HepG2 (cell line): ENCODE measurements around the gene UQCRHL. TPM values are rescaled to one million over a fixed set of nuclear protein-coding genes. Genes with fewer than 3 reads are reported as not detected.
A peak's percentile ranks its signal among the peaks of the same experiment; 100 is the strongest.

Experiments used
- AGO1 ChIP-seq: fragments of 200-400 bp; formaldehyde crosslinking; IDR thresholded peaks from 2 replicates; pipeline ENCODE4 v1.6.1; 2017; ENCODE audit warnings: mild to moderate bottlenecking, low read depth, low read length, moderate library complexity; ENCODE audit not compliant: poor library complexity, severe bottlenecking
- EZH2 ChIP-seq: conservative IDR thresholded peaks from 2 replicates; pipeline ENCODE4 v1.6.1; 2012; ENCODE audit warnings: mild to moderate bottlenecking, low read depth, low read length, moderate library complexity
- FOXO1 ChIP-seq: sonication (generic); formaldehyde crosslinking; IDR thresholded peaks from 2 replicates; pipeline ENCODE4 v1.4.0; 2020; ENCODE audit warnings: missing genetic modification reagents
- GPN1 ChIP-seq: sonication (generic); formaldehyde crosslinking; IDR thresholded peaks from 2 replicates; pipeline ENCODE4 v1.5.1; 2020; ENCODE audit warnings: missing genetic modification reagents, borderline replicate concordance
- HOXA5 ChIP-seq: sonication (generic); formaldehyde crosslinking; IDR thresholded peaks from 2 replicates; pipeline ENCODE4 v1.4.0; 2020; ENCODE audit warnings: missing genetic modification reagents
- KDM4B ChIP-seq: sonication (generic); formaldehyde crosslinking; IDR thresholded peaks from 2 replicates; pipeline ENCODE4 v1.4.0; 2020; ENCODE audit warnings: missing genetic modification reagents
- MBD4 ChIP-seq: IDR thresholded peaks from 2 replicates; pipeline ENCODE4 v1.6.1; 2012; ENCODE audit warnings: low read length, inconsistent platforms, borderline replicate concordance
- MEIS2 ChIP-seq: sonication (generic); formaldehyde crosslinking; IDR thresholded peaks from 2 replicates; pipeline ENCODE4 v1.9.0; 2021; ENCODE audit warnings: mild to moderate bottlenecking, missing genetic modification reagents
- MXI1 ChIP-seq: IDR thresholded peaks from 3 replicates; pipeline ENCODE4 v1.6.1; 2012; ENCODE audit warnings: low read depth, low read length, inconsistent platforms, borderline replicate concordance
- RORA ChIP-seq: sonication (generic); formaldehyde crosslinking; IDR thresholded peaks from 2 replicates; pipeline ENCODE4 v1.5.0; 2020; ENCODE audit warnings: mild to moderate bottlenecking, missing genetic modification reagents, moderate library complexity
- ZNF224 ChIP-seq: sonication (generic); formaldehyde crosslinking; IDR thresholded peaks from 2 replicates; pipeline ENCODE4 v1.5.0; 2020; ENCODE audit warnings: mild to moderate bottlenecking, missing genetic modification reagents
- ZNF235 ChIP-seq: sonication (generic); formaldehyde crosslinking; IDR thresholded peaks from 2 replicates; pipeline ENCODE4 v1.8.1; 2023; ENCODE audit warnings: mild to moderate bottlenecking, missing genetic modification reagents, borderline replicate concordance
- ZNF570 ChIP-seq: sonication (generic); formaldehyde crosslinking; IDR thresholded peaks from 2 replicates; pipeline ENCODE4 v1.4.0; 2020; ENCODE audit warnings: mild to moderate bottlenecking, missing genetic modification reagents, borderline replicate concordance
- ZNF891 ChIP-seq: sonication (generic); formaldehyde crosslinking; IDR thresholded peaks from 2 replicates; pipeline ENCODE4 v1.5.0; 2020; ENCODE audit warnings: mild to moderate bottlenecking, missing genetic modification reagents
- polyA plus RNA-seq, 8 experiments: library from polyadenylated mRNA; depleted of rRNA in 3 of 8; stranded (reverse) in 7 of 8; unstranded in 1 of 8; fragments of >200 nt; fragmentation: Illumina TruSeq in 4 of 8; extraction: Trizol in 4 of 8; gene quantifications; 2 replicates each; pipeline versions ENCODE4 v1.2.1 to v1.2.3, GENCODE V29; 2011 to 2016; ENCODE audit warnings: low read depth in 4 of 8, missing spikeins in 1 of 8, mixed read lengths in 1 of 8; ENCODE audit not compliant: insufficient read depth in 1 of 8
- total RNA-seq, 5 experiments: library from RNA; depleted of rRNA; stranded (reverse); fragments of >200 nt; fragmentation: Illumina TruSeq; extraction: Trizol; gene quantifications; 2 replicates each; pipeline ENCODE4 v1.2.3, GENCODE V29; 2016; ENCODE audit warnings: low read depth in 1 of 5
- TF ChIP-seq, protein P1 (sequence below), 2 experiments: sonication (generic) in 1 of 2; formaldehyde crosslinking in 1 of 2; IDR thresholded peaks; 2 replicates each; pipeline versions ENCODE4 v1.4.0 to v1.6.1; 2018 to 2020; ENCODE audit warnings: missing genetic modification reagents in 2 of 2, borderline replicate concordance in 1 of 2, low read depth in 1 of 2, mild to moderate bottlenecking in 1 of 2, missing biosample characterization in 1 of 2
- TF ChIP-seq, protein P2 (sequence below): conservative IDR thresholded peaks from 2 replicates; pipeline ENCODE4 v1.6.1; 2018; ENCODE audit warnings: missing genetic modification reagents
- TF ChIP-seq, protein P3 (sequence below): sonication (generic); formaldehyde crosslinking; IDR thresholded peaks from 2 replicates; pipeline ENCODE4 v1.4.0; 2020; ENCODE audit warnings: missing genetic modification reagents, borderline replicate concordance
- TF ChIP-seq, protein P4 (sequence below): fragments of 450-650 bp; IDR thresholded peaks from 2 replicates; pipeline ENCODE4 v1.6.1; 2017
- TF ChIP-seq, protein P5 (sequence below): sonication (generic); formaldehyde crosslinking; IDR thresholded peaks from 2 replicates; pipeline ENCODE4 v1.4.0; 2020; ENCODE audit warnings: mild to moderate bottlenecking, missing genetic modification reagents
- TF ChIP-seq, protein P6 (sequence below): sonication (generic); formaldehyde crosslinking; IDR thresholded peaks from 2 replicates; pipeline ENCODE4 v1.5.0; 2020; ENCODE audit warnings: missing genetic modification reagents

UQCRHL gene
- total and polyA plus RNA-seq, 2 of the 13 experiments (the other 11 are each of a cell fraction or from before 2014, with no cell fraction given) = 1.8 to 2.3 TPM

DNA sequence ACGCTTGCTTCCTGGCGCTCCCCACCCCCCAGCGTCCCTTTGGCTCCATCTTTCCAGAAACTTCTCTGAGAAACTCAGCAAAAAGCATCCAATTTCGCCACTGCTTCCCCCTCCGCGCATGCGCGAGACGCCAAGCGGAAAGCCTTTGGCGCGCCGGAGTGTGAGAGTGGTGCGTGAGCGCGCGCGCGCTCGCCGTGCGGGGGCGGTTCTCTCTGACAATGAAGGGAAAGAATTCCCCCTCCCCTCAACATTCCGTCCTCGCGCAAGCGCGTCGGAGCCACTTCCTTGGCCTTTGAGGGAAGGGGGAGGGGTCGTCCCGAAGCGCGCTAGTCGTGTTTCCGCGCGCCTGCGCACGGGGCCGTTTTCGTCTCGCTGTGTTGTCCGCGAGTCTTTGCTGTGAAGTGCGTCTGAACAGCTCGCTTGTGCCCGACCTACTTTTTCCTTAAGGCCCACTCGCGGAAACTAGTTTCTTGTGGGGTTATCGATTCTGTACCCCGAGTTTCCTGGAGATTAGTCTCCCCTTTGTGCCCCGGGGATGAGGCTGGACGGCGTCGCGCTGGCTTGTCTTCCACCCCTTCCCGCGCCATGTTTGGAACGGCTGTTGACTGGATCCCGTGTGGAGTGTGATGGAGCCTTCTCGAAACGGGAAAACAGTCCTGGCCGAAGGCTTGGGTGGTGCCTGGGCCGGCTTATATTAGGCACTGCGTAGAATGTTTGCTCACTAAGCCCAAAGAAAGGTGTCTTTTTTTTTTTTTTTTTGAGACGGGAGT lies 28.5 kb upstream of the UQCRHL start (continued):
- TF ChIP-seq, protein P1, sequence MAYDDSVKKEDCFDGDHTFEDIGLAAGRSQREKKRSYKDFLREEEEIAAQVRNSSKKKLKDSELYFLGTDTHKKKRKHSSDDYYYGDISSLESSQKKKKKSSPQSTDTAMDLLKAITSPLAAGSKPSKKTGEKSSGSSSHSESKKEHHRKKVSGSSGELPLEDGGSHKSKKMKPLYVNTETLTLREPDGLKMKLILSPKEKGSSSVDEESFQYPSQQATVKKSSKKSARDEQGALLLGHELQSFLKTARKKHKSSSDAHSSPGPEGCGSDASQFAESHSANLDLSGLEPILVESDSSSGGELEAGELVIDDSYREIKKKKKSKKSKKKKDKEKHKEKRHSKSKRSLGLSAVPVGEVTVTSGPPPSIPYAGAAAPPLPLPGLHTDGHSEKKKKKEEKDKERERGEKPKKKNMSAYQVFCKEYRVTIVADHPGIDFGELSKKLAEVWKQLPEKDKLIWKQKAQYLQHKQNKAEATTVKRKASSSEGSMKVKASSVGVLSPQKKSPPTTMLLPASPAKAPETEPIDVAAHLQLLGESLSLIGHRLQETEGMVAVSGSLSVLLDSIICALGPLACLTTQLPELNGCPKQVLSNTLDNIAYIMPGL (CRISPR knock-in tag; IDR thresholded peaks at IDR 0.05; ENCODE audit: borderline replicate concordance in 1 of 2, low read depth in 1 of 2) = peak; percentile 27 to 57; a peak in 1 of 4 replicates
- TF ChIP-seq, protein P2, sequence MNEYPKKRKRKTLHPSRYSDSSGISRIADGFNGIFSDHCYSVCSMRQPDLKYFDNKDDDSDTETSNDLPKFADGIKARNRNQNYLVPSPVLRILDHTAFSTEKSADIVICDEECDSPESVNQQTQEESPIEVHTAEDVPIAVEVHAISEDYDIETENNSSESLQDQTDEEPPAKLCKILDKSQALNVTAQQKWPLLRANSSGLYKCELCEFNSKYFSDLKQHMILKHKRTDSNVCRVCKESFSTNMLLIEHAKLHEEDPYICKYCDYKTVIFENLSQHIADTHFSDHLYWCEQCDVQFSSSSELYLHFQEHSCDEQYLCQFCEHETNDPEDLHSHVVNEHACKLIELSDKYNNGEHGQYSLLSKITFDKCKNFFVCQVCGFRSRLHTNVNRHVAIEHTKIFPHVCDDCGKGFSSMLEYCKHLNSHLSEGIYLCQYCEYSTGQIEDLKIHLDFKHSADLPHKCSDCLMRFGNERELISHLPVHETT (CRISPR knock-in tag) = peak; percentile 87
- TF ChIP-seq ZNF570 (CRISPR knock-in tag) = no peak
- peak; percentile 76; the same call in 1 of the 3 replicates for TF ChIP-seq MXI1
- no peak for TF ChIP-seq HOXA5 (CRISPR knock-in tag)
- TF ChIP-seq GPN1 (CRISPR knock-in tag) = no peak
- peak; percentile 67; the same call in 1 of the 2 replicates for TF ChIP-seq ZNF224 (CRISPR knock-in tag)
- no peak for TF ChIP-seq AGO1
- TF ChIP-seq ZNF235 (CRISPR knock-in tag) = no peak
- TF ChIP-seq, protein P3, sequence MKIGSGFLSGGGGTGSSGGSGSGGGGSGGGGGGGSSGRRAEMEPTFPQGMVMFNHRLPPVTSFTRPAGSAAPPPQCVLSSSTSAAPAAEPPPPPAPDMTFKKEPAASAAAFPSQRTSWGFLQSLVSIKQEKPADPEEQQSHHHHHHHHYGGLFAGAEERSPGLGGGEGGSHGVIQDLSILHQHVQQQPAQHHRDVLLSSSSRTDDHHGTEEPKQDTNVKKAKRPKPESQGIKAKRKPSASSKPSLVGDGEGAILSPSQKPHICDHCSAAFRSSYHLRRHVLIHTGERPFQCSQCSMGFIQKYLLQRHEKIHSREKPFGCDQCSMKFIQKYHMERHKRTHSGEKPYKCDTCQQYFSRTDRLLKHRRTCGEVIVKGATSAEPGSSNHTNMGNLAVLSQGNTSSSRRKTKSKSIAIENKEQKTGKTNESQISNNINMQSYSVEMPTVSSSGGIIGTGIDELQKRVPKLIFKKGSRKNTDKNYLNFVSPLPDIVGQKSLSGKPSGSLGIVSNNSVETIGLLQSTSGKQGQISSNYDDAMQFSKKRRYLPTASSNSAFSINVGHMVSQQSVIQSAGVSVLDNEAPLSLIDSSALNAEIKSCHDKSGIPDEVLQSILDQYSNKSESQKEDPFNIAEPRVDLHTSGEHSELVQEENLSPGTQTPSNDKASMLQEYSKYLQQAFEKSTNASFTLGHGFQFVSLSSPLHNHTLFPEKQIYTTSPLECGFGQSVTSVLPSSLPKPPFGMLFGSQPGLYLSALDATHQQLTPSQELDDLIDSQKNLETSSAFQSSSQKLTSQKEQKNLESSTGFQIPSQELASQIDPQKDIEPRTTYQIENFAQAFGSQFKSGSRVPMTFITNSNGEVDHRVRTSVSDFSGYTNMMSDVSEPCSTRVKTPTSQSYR (CRISPR knock-in tag) = peak; percentile 96
- TF ChIP-seq MBD4 = no peak
- TF ChIP-seq KDM4B (CRISPR knock-in tag) = no peak
- TF ChIP-seq, protein P4, sequence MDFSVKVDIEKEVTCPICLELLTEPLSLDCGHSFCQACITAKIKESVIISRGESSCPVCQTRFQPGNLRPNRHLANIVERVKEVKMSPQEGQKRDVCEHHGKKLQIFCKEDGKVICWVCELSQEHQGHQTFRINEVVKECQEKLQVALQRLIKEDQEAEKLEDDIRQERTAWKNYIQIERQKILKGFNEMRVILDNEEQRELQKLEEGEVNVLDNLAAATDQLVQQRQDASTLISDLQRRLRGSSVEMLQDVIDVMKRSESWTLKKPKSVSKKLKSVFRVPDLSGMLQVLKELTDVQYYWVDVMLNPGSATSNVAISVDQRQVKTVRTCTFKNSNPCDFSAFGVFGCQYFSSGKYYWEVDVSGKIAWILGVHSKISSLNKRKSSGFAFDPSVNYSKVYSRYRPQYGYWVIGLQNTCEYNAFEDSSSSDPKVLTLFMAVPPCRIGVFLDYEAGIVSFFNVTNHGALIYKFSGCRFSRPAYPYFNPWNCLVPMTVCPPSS = no peak
- no peak for TF ChIP-seq RORA (CRISPR knock-in tag)
- 0 out of 2 replicates have a peak, but pooled peaks have one; percentile 39 for TF ChIP-seq ZNF891 (CRISPR knock-in tag)
- TF ChIP-seq, protein P5, sequence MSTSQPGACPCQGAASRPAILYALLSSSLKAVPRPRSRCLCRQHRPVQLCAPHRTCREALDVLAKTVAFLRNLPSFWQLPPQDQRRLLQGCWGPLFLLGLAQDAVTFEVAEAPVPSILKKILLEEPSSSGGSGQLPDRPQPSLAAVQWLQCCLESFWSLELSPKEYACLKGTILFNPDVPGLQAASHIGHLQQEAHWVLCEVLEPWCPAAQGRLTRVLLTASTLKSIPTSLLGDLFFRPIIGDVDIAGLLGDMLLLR (CRISPR knock-in tag) = no peak
- TF ChIP-seq, protein P6, sequence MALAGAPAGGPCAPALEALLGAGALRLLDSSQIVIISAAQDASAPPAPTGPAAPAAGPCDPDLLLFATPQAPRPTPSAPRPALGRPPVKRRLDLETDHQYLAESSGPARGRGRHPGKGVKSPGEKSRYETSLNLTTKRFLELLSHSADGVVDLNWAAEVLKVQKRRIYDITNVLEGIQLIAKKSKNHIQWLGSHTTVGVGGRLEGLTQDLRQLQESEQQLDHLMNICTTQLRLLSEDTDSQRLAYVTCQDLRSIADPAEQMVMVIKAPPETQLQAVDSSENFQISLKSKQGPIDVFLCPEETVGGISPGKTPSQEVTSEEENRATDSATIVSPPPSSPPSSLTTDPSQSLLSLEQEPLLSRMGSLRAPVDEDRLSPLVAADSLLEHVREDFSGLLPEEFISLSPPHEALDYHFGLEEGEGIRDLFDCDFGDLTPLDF (CRISPR knock-in tag) = peak; percentile 89
- no peak for TF ChIP-seq EZH2
- no peak for TF ChIP-seq MEIS2
- peak; percentile 78 for TF ChIP-seq FOXO1 (CRISPR knock-in tag)
